Stimulated activated CD8-positive, alpha-beta memory T cell treated with anti-CD3 and anti-CD28 coated beads, Interleukin-12 subunit alpha, Interleukin-12 subunit beta, amount 100 ng/mL, for 1 hour (primary cell): ENCODE results near the gene DRC3.

Experiments used
- DNase-seq: peaks from one replicate; pipeline ENCODE4 v3.0.0-alpha.2; 2020; ENCODE audit warnings: low read depth

Gene DRC3

GRCh38 chr17:18025241-18025944 lies 52.7 kb downstream of the DRC3 start:
- DNase-seq = no peak

- no peak for DNase-seq
These were observed 53.5 kb downstream of the DRC3 start for GRCh38 chr17:18025945-18026776.

- DNase-seq = no peak
These were observed 54.6 kb downstream of the DRC3 start for GRCh38 chr17:18027280-18027679.

GRCh38 chr17:18028114-18028951 lies 55.7 kb downstream of the DRC3 start:
- no peak for DNase-seq

- DNase-seq = no peak
These were observed 56.4 kb downstream of the DRC3 start for GRCh38 chr17:18028952-18029540.

- DNase-seq = no peak
These were observed 59.3 kb downstream of the DRC3 start for GRCh38 chr17:18031955-18032354.

- DNase-seq = no peak
These were observed 60.9 kb downstream of the DRC3 start for GRCh38 chr17:18033442-18034099.

GRCh38 chr17:18035704-18036103 lies 63.0 kb downstream of the DRC3 start:
- DNase-seq = no peak

GRCh38 chr17:18037486-18037885 lies 64.8 kb downstream of the DRC3 start:
- no peak for DNase-seq

- DNase-seq = no peak
These were observed 65.6 kb downstream of the DRC3 start for GRCh38 chr17:18038149-18038850.

- DNase-seq = peak; percentile 99
These were observed 66.3 kb downstream of the DRC3 start, which contains the start of the genes ATPAF2 and GID4 for GRCh38 chr17:18038861-18039534. Gene ATPAF2, minus strand, starts transcription at chr17:18039168. Its CDS starts 155 bp downstream, at chr17:18039013. Gene GID4, plus strand, starts transcription at chr17:18039408. Its CDS starts 57 bp downstream, at chr17:18039465.

- DNase-seq = no peak
These were observed 67.0 kb downstream of the DRC3 start for GRCh38 chr17:18039535-18040260.

GRCh38 chr17:18040261-18040858 lies 67.7 kb downstream of the DRC3 start:
- DNase-seq = no peak

- DNase-seq = no peak
These were observed 69.1 kb downstream of the DRC3 start for GRCh38 chr17:18041776-18042175.

GRCh38 chr17:18042983-18043382 lies 70.3 kb downstream of the DRC3 start:
- DNase-seq = no peak

- no peak for DNase-seq
These were observed 70.8 kb downstream of the DRC3 start for GRCh38 chr17:18043491-18043890.

- no peak for DNase-seq
These were observed 71.9 kb downstream of the DRC3 start for GRCh38 chr17:18044609-18045008.

- DNase-seq = no peak
These were observed 73.2 kb downstream of the DRC3 start for GRCh38 chr17:18045691-18046350.
